Naive B cell (primary cell): ENCODE measurements around the gene ING1. TPM values are rescaled to one million over a fixed set of nuclear protein-coding genes. Genes with fewer than 3 reads are reported as not detected.
"Not testable (repeated sequence)": the region's sequence is repeated elsewhere in the genome, so short reads cannot be mapped to it uniquely, and the experiment has no call there.

ENCODE experiments used
- ATAC-seq, 2 donors: fragments of 150-1000 bp; cut with Tn5 transposase; 2 replicates each; pipeline ENCODE4 v1.10.0; 2021; ENCODE audit warnings: low read depth in 2 of 2, mild to moderate bottlenecking in 2 of 2, moderate library complexity in 2 of 2
- DNase-seq: peaks from one replicate; pipeline ENCODE4 v3.0.0; 2022
- H3K27ac Mint-ChIP-seq, 6 donors: one replicate each; pipeline ENCODE4 v1.8.0; 2020 to 2022; ENCODE audit warnings: mild to moderate bottlenecking in 6 of 6, mixed read lengths in 6 of 6, moderate library complexity in 5 of 6, inconsistent platforms in 2 of 6
- H3K27me3 Mint-ChIP-seq, 3 donors: one replicate each; pipeline ENCODE4 v1.8.0; 2021 to 2022; ENCODE audit warnings: mixed read lengths in 3 of 3, mild to moderate bottlenecking in 1 of 3
- H3K36me3 Mint-ChIP-seq, 2 donors: one replicate each; pipeline ENCODE4 v1.8.0; 2020 to 2022; ENCODE audit warnings: mixed read lengths in 2 of 2, inconsistent platforms in 1 of 2, mild to moderate bottlenecking in 1 of 2
- H3K4me1 Mint-ChIP-seq, 3 donors: one replicate each; pipeline ENCODE4 v1.8.0; 2020 to 2022; ENCODE audit warnings: mixed read lengths in 3 of 3, inconsistent platforms in 1 of 3, mild to moderate bottlenecking in 1 of 3, moderate library complexity in 1 of 3
- H3K4me3 Mint-ChIP-seq, 8 donors: one replicate each; pipeline ENCODE4 v1.8.0; 2020 to 2022; ENCODE audit warnings: mild to moderate bottlenecking in 8 of 8, mixed read lengths in 8 of 8, moderate library complexity in 8 of 8, inconsistent platforms in 2 of 8
- H3K9me3 Mint-ChIP-seq, 7 donors: one replicate each; pipeline ENCODE4 v1.8.0; 2020 to 2022; ENCODE audit warnings: mixed read lengths in 7 of 7, mild to moderate bottlenecking in 5 of 7, inconsistent platforms in 2 of 7, moderate library complexity in 1 of 7
- polyA plus RNA-seq, 6 donors: library from polyadenylated mRNA; unstranded; fragments of 300-500 nt; fragmentation: Illumina TruSeq; gene quantifications; one replicate each; pipeline ENCODE4 v1.2.3, GENCODE V29; 2021; ENCODE audit warnings: low read depth in 6 of 6

Gene ING1
- polyA plus RNA-seq, 6 donors from 2014 or later: 16.8 to 29.2 (median 20.9) TPM

DNA sequence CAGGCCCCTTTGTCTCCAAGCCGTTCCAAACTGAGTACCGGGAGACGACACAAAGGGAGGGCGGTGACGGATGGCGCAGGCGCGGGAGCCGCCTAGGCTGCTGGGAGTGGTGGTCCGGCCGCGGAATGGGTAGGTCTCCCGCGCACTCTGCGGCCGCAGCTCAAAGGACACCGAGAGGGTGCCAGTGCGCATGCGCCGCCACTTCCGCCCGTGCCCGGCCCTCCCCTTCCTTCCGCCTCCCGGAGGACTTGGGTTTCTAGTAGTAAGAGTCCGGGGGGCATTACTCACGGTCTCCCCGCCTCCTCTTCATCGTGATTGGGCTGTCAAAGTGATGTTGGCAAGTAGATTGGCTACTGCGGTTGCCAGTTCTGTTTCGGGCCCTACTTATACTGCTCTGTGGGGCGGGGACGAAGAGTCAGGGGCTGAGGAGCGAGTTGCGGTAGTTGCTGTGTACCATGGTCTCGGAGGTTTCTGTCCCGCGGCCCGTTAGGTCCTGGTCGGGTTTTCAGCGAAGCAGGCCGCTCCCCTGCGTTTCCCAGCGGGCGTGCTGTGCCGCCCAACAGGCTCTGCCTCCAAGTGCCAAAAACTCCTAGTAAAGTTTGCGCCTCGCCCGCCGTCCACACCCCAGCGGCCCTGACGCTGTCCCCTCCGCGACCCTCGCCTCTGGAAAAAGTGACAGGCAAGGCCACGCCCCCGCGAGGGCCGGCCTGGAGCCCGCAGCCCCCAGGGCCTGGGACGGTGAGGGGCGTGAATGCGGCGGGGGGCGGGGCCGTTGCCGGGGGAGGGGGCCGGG lies 455 bp upstream of the ING1 start:
- ATAC-seq (peak; percentile 59 to 60), DNase-seq (peak; percentile 100)
- Mint-ChIP-seq H3K36me3 (no peaks in the 10 kb centered on the region), H3K27ac (peak overlapping the region; percentile 96 to 99 (median 99)), H3K4me1 (peaks cover 11 to 34% (median 22%) of the 10 kb centered on the region in 3 donors), H3K9me3 (peaks cover 0 to 2% (median 0%) of the 10 kb centered on the region in 7 donors), H3K4me3 (peak overlapping the region; percentile 89 to 100 (median 98)), H3K27me3 (no peaks in the 10 kb centered on the region)

- peak; percentile 76 for DNase-seq
- Mint-ChIP-seq H3K36me3 (no peaks in the 10 kb centered on the region), H3K4me1 (peaks cover 11 to 39% (median 29%) of the 10 kb centered on the region in 3 donors), H3K4me3 (peak overlapping the region; percentile 89 to 100 (median 99)), H3K9me3 (peaks cover 0 to 2% (median 0%) of the 10 kb centered on the region in 7 donors), H3K27me3 (no peaks in the 10 kb centered on the region), H3K27ac (peak overlapping the region; percentile 96 to 100 (median 98))
- peak; percentile 8 to 10 for ATAC-seq
Observed at GRCh38 chr13:110713981-110714796, 689 bp downstream of the ING1 start.

- peaks cover 0 to 7% of the 10 kb centered on the region in 2 donors for H3K36me3 Mint-ChIP-seq
- no peaks in the 10 kb centered on the region for H3K27me3 Mint-ChIP-seq
- H3K27ac Mint-ChIP-seq: peak overlapping the region; percentile 96 to 100 (median 99)
- H3K4me1 Mint-ChIP-seq: peaks cover 14 to 40% (median 35%) of the 10 kb centered on the region in 3 donors
- peaks cover 0 to 2% (median 0%) of the 10 kb centered on the region in 7 donors for H3K9me3 Mint-ChIP-seq
- ATAC-seq: no peak
- H3K4me3 Mint-ChIP-seq: peak overlapping the region; percentile 89 to 100 (median 99)
- no peak for DNase-seq
Observed at GRCh38 chr13:110714797-110715394, 1.4 kb downstream of the ING1 start.

DNA sequence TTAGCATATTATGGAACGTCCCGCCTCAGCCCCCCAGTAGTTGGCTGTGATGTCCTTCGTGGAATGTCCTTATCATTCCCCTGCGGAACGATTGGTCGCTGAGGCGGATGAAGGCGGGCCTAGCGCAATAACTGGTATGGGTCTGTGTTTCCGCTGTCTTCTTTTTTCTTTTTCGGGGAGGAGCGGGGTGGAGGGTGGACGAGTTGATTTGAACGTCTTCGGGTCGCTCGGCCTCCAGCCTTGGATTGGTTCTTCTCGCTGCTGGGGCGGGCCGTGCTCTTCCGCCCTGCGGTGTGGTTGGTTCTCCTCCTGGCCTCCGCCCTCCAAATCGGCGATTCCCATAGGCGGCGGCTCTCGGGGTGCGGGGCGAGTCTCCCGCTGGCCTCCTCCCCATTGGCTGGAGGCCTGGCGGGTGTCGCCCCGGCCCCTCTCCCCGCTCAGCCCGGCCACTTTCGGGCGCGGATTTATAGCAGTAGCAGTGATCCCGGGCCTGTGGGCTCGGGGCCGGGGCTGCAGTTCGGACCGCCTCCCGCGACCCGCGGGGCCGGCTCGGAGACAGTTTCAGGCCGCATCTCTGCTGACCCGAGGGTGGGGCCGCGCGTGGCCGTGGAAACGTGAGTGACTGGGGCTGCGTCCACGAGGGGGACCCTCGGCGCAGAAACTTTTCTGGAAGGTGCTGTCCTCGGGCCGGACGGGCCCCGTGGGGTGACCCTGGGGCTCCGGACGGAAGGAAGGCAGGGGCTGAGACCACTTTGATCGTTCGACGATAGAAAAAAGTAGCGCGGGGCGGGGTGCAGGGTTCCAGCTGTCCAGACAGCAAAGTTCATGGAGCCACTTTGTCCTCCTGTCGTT lies 2.1 kb downstream of the ING1 start:
- Mint-ChIP-seq H3K9me3 (peaks cover 0 to 2% (median 0%) of the 10 kb centered on the region in 7 donors), H3K27me3 (no peaks in the 10 kb centered on the region), H3K4me1 (peaks cover 14 to 40% (median 36%) of the 10 kb centered on the region in 3 donors), H3K4me3 (peak overlapping the region; percentile 89 to 100 (median 99)), H3K36me3 (peaks cover 0 to 8% of the 10 kb centered on the region in 2 donors), H3K27ac (peak overlapping the region; percentile 96 to 100 (median 99))
- DNase-seq (peak; percentile 98), ATAC-seq (peak; percentile 59)

DNA sequence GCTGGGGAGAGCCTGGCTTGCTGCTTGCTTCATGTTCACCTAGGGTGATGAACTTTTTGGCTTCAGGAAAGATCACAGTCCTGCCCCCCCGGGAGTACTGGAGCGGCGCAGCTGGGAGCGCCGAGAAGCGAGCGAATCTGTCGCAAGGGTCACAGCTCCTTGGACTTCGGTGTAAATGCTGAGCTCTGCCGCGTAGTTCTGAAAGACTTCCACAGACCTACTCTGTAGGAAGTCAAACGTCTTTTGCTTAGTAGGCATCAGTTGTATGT lies 2.7 kb downstream of the ING1 start:
- Mint-ChIP-seq H3K36me3 (peaks cover 0 to 8% of the 10 kb centered on the region in 2 donors), H3K27ac (peak overlapping the region in 5 of 6 donors; percentile 28 to 99 (median 81)), H3K4me1 (peaks cover 14 to 36% (median 34%) of the 10 kb centered on the region in 3 donors), H3K4me3 (peak overlapping the region; percentile 89 to 100 (median 99)), H3K27me3 (no peaks in the 10 kb centered on the region), H3K9me3 (peaks cover 0 to 2% (median 0%) of the 10 kb centered on the region in 7 donors)
- DNase-seq (no peak), ATAC-seq (no peak)

DNA sequence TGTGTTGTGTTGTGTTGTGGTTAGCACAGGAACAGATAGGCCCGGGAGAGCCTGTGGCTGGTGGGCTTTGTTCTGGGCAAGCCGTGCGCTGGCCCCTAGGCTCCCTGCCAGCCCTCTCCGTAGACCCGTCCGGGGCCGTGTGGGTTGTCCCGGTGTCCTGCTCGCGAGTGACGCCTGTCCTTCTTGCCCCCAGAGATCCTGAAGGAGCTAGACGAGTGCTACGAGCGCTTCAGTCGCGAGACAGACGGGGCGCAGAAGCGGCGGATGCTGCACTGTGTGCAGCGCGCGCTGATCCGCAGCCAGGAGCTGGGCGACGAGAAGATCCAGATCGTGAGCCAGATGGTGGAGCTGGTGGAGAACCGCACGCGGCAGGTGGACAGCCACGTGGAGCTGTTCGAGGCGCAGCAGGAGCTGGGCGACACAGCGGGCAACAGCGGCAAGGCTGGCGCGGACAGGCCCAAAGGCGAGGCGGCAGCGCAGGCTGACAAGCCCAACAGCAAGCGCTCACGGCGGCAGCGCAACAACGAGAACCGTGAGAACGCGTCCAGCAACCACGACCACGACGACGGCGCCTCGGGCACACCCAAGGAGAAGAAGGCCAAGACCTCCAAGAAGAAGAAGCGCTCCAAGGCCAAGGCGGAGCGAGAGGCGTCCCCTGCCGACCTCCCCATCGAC lies 5.7 kb downstream of the ING1 start:
- H3K27ac Mint-ChIP-seq: peak overlapping the region in 2 of 6 donors; percentile 24 to 83
- H3K4me3 Mint-ChIP-seq: no peak overlapping the region
- peaks cover 0 to 8% of the 10 kb centered on the region in 2 donors for H3K36me3 Mint-ChIP-seq
- H3K4me1 Mint-ChIP-seq: peaks cover 4 to 36% (median 23%) of the 10 kb centered on the region in 3 donors
- peaks cover 0 to 2% (median 0%) of the 10 kb centered on the region in 7 donors for H3K9me3 Mint-ChIP-seq
- H3K27me3 Mint-ChIP-seq: no peaks in the 10 kb centered on the region
- ATAC-seq: no peak
- no peak for DNase-seq

DNA sequence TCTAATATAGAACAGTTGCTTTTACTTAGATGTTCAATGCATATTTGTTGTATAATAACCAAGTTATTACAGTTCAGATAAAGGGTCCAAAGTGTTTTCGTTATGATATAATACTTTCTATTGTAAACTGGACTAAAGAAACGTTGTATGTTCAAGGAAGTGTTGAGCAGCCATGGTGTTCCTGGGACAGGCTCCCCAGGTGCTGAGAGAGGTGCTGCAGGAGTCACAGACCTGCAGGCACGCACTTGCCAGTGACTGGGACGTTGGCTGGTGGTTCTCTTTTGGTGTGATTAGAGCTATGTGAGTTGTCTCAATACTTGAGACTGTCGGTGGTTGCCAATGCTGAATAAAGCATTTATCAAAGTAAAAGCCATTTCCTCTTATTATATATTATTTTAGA lies 9.5 kb downstream of the ING1 start:
- DNase-seq (no peak), ATAC-seq (no peak)
- peaks cover 12 to 31% (median 21%) of the 10 kb centered on the region in 3 donors for H3K4me1 Mint-ChIP-seq
- H3K36me3 Mint-ChIP-seq: peaks cover 0 to 8% of the 10 kb centered on the region in 2 donors
- H3K27ac Mint-ChIP-seq: peak overlapping the region in 3 of 6 donors; percentile 30 to 47 (median 34)
- H3K27me3 Mint-ChIP-seq: no peaks in the 10 kb centered on the region
- H3K9me3 Mint-ChIP-seq: no peaks in the 10 kb centered on the region
- no peak overlapping the region for H3K4me3 Mint-ChIP-seq

DNA sequence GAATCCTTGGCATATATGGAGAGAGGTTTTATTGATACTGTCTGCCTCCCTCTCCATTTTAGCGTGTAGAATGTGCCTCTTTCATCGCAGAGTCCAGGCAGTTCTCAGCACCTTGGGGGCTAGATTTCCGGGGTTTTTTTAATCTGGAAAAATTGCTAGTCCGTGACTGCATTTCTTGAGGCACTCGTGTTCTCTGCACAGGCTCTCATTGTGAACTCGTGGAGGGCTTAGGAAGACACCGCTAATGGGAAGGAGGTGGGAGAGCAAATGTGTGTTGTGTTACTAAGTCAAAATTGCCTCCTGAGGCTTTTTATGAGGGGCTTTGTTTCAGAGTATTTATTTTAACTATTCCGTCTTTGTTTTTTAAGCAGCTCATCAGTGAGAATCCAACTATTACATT lies 10.1 kb downstream of the ING1 start:
- Mint-ChIP-seq H3K27ac (peak overlapping the region in 4 of 6 donors; percentile 18 to 66 (median 32)), H3K4me1 (peaks cover 15 to 32% (median 19%) of the 10 kb centered on the region in 3 donors), H3K4me3 (no peak overlapping the region), H3K27me3 (no peaks in the 10 kb centered on the region), H3K36me3 (peaks cover 0 to 8% of the 10 kb centered on the region in 2 donors), H3K9me3 (no peaks in the 10 kb centered on the region)
- DNase-seq (no peak), ATAC-seq (no peak)

- not testable (repeated sequence) for H3K4me3 Mint-ChIP-seq, DNase-seq, H3K9me3 Mint-ChIP-seq, H3K36me3 Mint-ChIP-seq, ATAC-seq, H3K27me3 Mint-ChIP-seq
- peak overlapping the region in 1 of 6 donors; percentile 78 for H3K27ac Mint-ChIP-seq
- peaks cover 21 to 45% (median 27%) of the 10 kb centered on the region in 3 donors for H3K4me1 Mint-ChIP-seq
Observed at GRCh38 chr13:110726153-110726552, 12.7 kb downstream of the ING1 start.

DNA sequence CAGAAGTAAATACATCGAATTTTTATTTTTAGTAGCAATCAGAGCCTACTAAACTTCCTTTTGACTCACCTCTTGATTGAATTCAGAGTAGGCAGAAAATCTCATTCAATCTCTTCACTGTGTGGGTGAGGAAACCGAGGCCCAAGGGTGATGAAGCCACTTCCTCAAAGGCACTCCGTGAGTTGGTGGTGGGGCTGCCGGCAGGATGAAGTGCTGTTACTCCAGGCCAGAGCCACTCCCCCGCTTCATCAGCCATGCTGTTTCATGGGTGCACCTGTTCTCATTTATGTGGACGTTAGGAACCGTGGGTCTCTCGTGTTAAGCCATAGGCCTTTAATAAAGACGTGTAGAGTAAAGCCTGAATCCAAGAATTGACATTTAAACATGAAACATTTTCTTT lies 13.2 kb downstream of the ING1 start:
- Mint-ChIP-seq H3K4me3 (no peak overlapping the region), H3K27me3 (no peaks in the 10 kb centered on the region), H3K36me3 (no peaks in the 10 kb centered on the region), H3K9me3 (no peaks in the 10 kb centered on the region), H3K27ac (peak overlapping the region in 4 of 6 donors; percentile 41 to 78 (median 72)), H3K4me1 (peaks cover 21 to 46% (median 28%) of the 10 kb centered on the region in 3 donors)
- ATAC-seq (peak in 1 of 2 donors; percentile 36), DNase-seq (no peak)

- Mint-ChIP-seq H3K4me3 (no peak overlapping the region), H3K4me1 (peaks cover 24 to 36% (median 28%) of the 10 kb centered on the region in 3 donors), H3K27ac (peak overlapping the region in 1 of 6 donors; percentile 32), H3K36me3 (peaks cover 0 to 4% of the 10 kb centered on the region in 2 donors), H3K27me3 (no peaks in the 10 kb centered on the region), H3K9me3 (no peaks in the 10 kb centered on the region)
- DNase-seq (no peak), ATAC-seq (no peak)
Observed at GRCh38 chr13:110731072-110731471, 17.6 kb downstream of the ING1 start.

GRCh38 chr13:110734561-110734960 lies 21.1 kb downstream of the ING1 start:
- no peaks in the 10 kb centered on the region for H3K27me3 Mint-ChIP-seq
- peaks cover 4 to 8% of the 10 kb centered on the region in 2 donors for H3K36me3 Mint-ChIP-seq
- ATAC-seq (no peak), DNase-seq (no peak)
- H3K4me3 Mint-ChIP-seq: no peak overlapping the region
- H3K9me3 Mint-ChIP-seq: peaks cover 4 to 15% (median 8%) of the 10 kb centered on the region in 7 donors
- no peak overlapping the region for H3K27ac Mint-ChIP-seq
- H3K4me1 Mint-ChIP-seq: peaks cover 10 to 13% (median 12%) of the 10 kb centered on the region in 3 donors
